PC-3 (cell line): ENCODE results near the gene GRAMD1C. TPM values are rescaled to one million over a fixed set of nuclear protein-coding genes. Genes with fewer than 3 reads are reported as not detected.

ENCODE experiments used
- ATAC-seq: fragments of 200-7000 bp; cut with Tn5 transposase; 2 replicates; pipeline ENCODE4 v1.9.1; 2020; ENCODE audit warnings: mild to moderate bottlenecking, moderate library complexity
- BruUV-seq: library from RNA; stranded (reverse); fragments of 400-500 nt; replicated peaks from 2 replicates; lab custom pipeline; 2021; lab: Mats Ljungman, UMichigan
- CTCF ChIA-PET: fragments of 300-600 bp; sonication (Branson Sonifier 250); formaldehyde crosslinking; loops from one replicate; lab custom pipeline; 2022; ENCODE audit warnings: antibody characterized with exemption; lab: Charles Lee
- POLR2A ChIA-PET: fragments of 300-600 bp; sonication (Branson Sonifier 250); formaldehyde crosslinking; loops from one replicate; lab custom pipeline; 2022; ENCODE audit warnings: antibody characterized with exemption; ENCODE audit not compliant: unreplicated experiment; lab: Charles Lee
- DNase-seq: peaks from one replicate; pipeline ENCODE4 v3.0.0-alpha.2; 2015
- H2AFZ ChIP-seq: fragments of 300-600 bp; sonication (generic); 2 replicates; pipeline ENCODE4 v1.6.0; 2016; ENCODE audit warnings: antibody characterized with exemption, low read length
- H3F3A ChIP-seq: fragments of 300-600 bp; sonication (generic); one replicate; pipeline ENCODE4 v1.6.0; 2017; ENCODE audit warnings: antibody characterized with exemption, low read length, control low read depth, mild to moderate bottlenecking; ENCODE audit not compliant: unreplicated experiment
- H3K27ac ChIP-seq: fragments of 300-600 bp; sonication (generic); 2 replicates; pipeline ENCODE4 v1.5.1; 2016; ENCODE audit warnings: mild to moderate bottlenecking, low read length
- H3K27me3 ChIP-seq: fragments of 300-600 bp; sonication (generic); 2 replicates; pipeline ENCODE4 v1.6.1; 2016; ENCODE audit warnings: low read length, mixed read lengths
- H3K36me3 ChIP-seq: fragments of 300-600 bp; sonication (generic); 2 replicates; pipeline ENCODE4 v1.6.1; 2016; ENCODE audit warnings: low read depth, mixed run types, low read length, mixed read lengths
- H3K4me1 ChIP-seq: fragments of 300-600 bp; sonication (generic); 2 replicates; pipeline ENCODE4 v1.5.1; 2016; ENCODE audit warnings: low read length; ENCODE audit not compliant: insufficient read depth
- H3K4me2 ChIP-seq: fragments of 300-600 bp; sonication (generic); 2 replicates; pipeline ENCODE4 v1.6.0; 2016; ENCODE audit warnings: low read length
- H3K4me3 ChIP-seq: fragments of 300-600 bp; sonication (generic); 2 replicates; pipeline ENCODE4 v1.5.1; 2016; ENCODE audit warnings: mild to moderate bottlenecking, low read length, mixed read lengths
- H3K79me2 ChIP-seq: fragments of 300-600 bp; sonication (generic); 2 replicates; pipeline ENCODE4 v1.6.1; 2017; ENCODE audit warnings: low read length, mixed read lengths
- H3K9ac ChIP-seq: fragments of 300-600 bp; sonication (generic); 2 replicates; pipeline ENCODE4 v1.6.0; 2016; ENCODE audit warnings: mild to moderate bottlenecking, low read length
- H3K9me2 ChIP-seq: fragments of 300-600 bp; sonication (generic); replicated peaks from 2 replicates; pipeline ENCODE4 v1.6.1; 2016; ENCODE audit warnings: mixed run types, low read length, mixed read lengths
- H3K9me3 ChIP-seq: fragments of 300-600 bp; sonication (generic); 2 replicates; pipeline ENCODE4 v1.6.1; 2016; ENCODE audit warnings: low read length, mixed read lengths
- H4K20me1 ChIP-seq: fragments of 300-600 bp; sonication (generic); 2 replicates; pipeline ENCODE4 v1.6.1; 2016; ENCODE audit warnings: low read length, mixed read lengths
- EZH2 ChIP-seq: fragments of 300-600 bp; sonication (generic); IDR thresholded peaks from one replicate; pipeline ENCODE4 v1.6.1; 2017; ENCODE audit warnings: antibody characterized with exemption, mild to moderate bottlenecking, low read length; ENCODE audit not compliant: unreplicated experiment
- EZH2phosphoT487 ChIP-seq: fragments of 300-600 bp; sonication (generic); IDR thresholded peaks from 2 replicates; pipeline ENCODE4 v1.6.1; 2018; ENCODE audit warnings: mild to moderate bottlenecking, antibody characterized with exemption, low read length, borderline replicate concordance
- intact Hi-C: fragments of 100-400 bp; cut with micrococcal nuclease; formaldehyde crosslinking; loops from 2 replicates; pipeline ENCODE4 v1.9.0; 2023
- total RNA-seq: library from RNA; depleted of rRNA; stranded (reverse); fragments of >200 nt; gene quantifications from 2 replicates; pipeline ENCODE4 v1.2.3, GENCODE V29; 2014
- TF ChIP-seq, protein P1 (sequence below): fragments of 300-600 bp; sonication (generic); conservative IDR thresholded peaks from 2 replicates; pipeline ENCODE4 v1.5.1; 2017; ENCODE audit warnings: antibody characterized with exemption, low read depth, mild to moderate bottlenecking, low read length

GRAMD1C gene
- total RNA-seq, 1 experiment from 2014 or later, result 2.8 TPM

DNA sequence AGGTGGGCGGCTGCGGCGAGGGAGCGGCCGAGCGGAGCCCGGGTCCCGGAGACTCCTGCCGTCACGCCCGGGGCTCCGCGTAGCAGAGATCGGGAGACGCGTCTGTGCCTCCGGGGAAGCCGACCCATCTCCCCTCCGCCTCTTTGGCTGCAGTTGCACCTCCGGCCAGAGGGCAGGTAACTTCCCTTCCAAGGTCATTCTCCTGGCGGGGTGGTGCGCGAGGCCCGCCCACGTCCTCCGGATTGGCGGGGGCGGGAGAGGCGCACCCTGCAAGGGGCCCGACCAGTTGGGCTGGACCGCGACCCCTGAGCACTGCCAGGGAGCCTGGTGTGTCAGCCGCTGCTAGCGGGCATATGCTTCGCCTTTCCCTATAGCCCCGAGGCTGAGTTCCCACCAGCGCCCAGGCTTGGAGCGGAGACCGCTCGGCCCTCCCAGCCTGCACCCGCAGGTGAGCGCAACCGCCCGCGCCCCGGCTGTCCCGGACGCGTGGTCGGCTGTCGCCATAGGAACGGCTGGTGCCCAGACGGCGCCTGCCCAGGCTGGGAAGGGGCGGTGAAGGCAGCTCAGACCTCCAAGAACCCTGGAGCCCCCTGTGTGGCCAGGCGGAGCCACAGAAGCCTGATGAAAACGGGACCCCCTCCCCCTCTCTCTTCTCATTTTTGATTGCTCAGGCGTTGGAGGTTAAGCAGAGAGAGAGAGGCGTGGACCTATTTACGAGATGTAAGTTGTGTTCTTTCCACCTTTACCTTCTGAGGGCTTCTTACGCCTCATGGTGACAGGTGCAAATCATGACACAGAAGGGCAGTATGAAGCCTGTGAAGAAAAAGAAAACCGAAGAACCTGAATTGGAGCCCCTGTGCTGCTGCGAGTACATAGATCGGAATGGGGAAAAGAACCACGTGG lies 109.7 kb downstream of the GRAMD1C start:
- no peak overlapping the region for H3K27ac ChIP-seq
- H3K36me3 ChIP-seq, result no peaks in the 10 kb centered on the region
- H3F3A ChIP-seq, result no peaks in the 10 kb centered on the region
- H4K20me1 ChIP-seq, result no peaks in the 10 kb centered on the region
- POLR2A ChIA-PET, result no interaction called here
- CTCF ChIA-PET, result no interaction called here
- no TSS peak for BruUV-seq
- H3K9me2 ChIP-seq, result no peaks in the 10 kb centered on the region
- peak overlapping the region; percentile 73 for H3K4me3 ChIP-seq
- intact Hi-C loops, result loop anchor here (5.0 kb wide), 1 partner anchor 109 kb away; the partner anchor contains the start of genes CCDC191 and QTRT2
- no peaks in the 10 kb centered on the region for H3K79me2 ChIP-seq
- peak overlapping the region; percentile 91 for H3K4me2 ChIP-seq
- TF ChIP-seq, protein P1, sequence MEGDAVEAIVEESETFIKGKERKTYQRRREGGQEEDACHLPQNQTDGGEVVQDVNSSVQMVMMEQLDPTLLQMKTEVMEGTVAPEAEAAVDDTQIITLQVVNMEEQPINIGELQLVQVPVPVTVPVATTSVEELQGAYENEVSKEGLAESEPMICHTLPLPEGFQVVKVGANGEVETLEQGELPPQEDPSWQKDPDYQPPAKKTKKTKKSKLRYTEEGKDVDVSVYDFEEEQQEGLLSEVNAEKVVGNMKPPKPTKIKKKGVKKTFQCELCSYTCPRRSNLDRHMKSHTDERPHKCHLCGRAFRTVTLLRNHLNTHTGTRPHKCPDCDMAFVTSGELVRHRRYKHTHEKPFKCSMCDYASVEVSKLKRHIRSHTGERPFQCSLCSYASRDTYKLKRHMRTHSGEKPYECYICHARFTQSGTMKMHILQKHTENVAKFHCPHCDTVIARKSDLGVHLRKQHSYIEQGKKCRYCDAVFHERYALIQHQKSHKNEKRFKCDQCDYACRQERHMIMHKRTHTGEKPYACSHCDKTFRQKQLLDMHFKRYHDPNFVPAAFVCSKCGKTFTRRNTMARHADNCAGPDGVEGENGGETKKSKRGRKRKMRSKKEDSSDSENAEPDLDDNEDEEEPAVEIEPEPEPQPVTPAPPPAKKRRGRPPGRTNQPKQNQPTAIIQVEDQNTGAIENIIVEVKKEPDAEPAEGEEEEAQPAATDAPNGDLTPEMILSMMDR, result no peak
- TF ChIP-seq EZH2phosphoT487 (no peak), EZH2 (no peak)
- peak overlapping the region; percentile 87 for H2AFZ ChIP-seq
- DNase-seq (peak; percentile 36), ATAC-seq (peak; percentile 55)
- H3K9ac ChIP-seq, result no peak overlapping the region
- H3K4me1 ChIP-seq, result peaks cover 17% of the 10 kb centered on the region
- H3K9me3 ChIP-seq, result no peaks in the 10 kb centered on the region
- no peaks in the 10 kb centered on the region for H3K27me3 ChIP-seq

GRCh38 chr3:113952921-113953320 lies 114.3 kb downstream of the GRAMD1C start:
- CTCF ChIA-PET, result no interaction called here
- Histone ChIP-seq H3K9ac (no peak overlapping the region), H2AFZ (no peak overlapping the region), H3K9me3 (no peaks in the 10 kb centered on the region), H3F3A (no peaks in the 10 kb centered on the region), H3K9me2 (no peaks in the 10 kb centered on the region), H3K79me2 (no peaks in the 10 kb centered on the region), H3K4me3 (no peak overlapping the region), H3K4me1 (peaks cover 8% of the 10 kb centered on the region), H3K27ac (no peak overlapping the region), H3K36me3 (no peaks in the 10 kb centered on the region), H3K4me2 (no peak overlapping the region), H4K20me1 (no peaks in the 10 kb centered on the region), H3K27me3 (no peaks in the 10 kb centered on the region)
- POLR2A ChIA-PET, result no interaction called here
- TF ChIP-seq, protein P1, result no peak
- ATAC-seq (no peak), DNase-seq (no peak)
- no TSS peak for BruUV-seq
- intact Hi-C loops, result no loop called here

DNA sequence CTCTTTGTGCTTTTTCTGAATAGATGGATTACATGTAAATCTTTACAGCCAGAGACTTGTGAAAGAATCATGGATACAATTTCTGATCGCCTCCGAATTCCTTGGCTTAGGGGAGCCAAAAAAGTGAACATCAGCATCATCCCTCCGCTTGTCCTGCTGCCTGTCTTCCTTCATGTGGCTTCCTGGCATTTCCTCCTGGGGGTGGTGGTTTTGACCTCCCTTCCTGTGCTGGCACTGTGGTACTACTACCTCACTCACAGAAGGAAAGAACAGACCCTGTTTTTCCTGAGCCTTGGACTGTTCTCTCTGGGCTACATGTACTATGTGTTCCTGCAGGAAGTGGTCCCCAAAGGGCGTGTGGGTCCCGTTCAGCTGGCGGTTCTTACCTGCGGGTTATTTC lies 115.1 kb downstream of the GRAMD1C start:
- TF ChIP-seq, protein P1, result no peak
- no peak for TF ChIP-seq EZH2
- no peak for TF ChIP-seq EZH2phosphoT487
- Histone ChIP-seq H3F3A (no peaks in the 10 kb centered on the region), H2AFZ (no peak overlapping the region), H3K9me3 (no peaks in the 10 kb centered on the region), H3K9me2 (no peaks in the 10 kb centered on the region), H3K27me3 (no peaks in the 10 kb centered on the region), H3K27ac (no peak overlapping the region), H3K4me2 (no peak overlapping the region), H3K36me3 (no peaks in the 10 kb centered on the region), H3K4me3 (no peak overlapping the region), H3K9ac (no peak overlapping the region), H3K79me2 (no peaks in the 10 kb centered on the region), H3K4me1 (peaks cover 4% of the 10 kb centered on the region), H4K20me1 (no peaks in the 10 kb centered on the region)
- CTCF ChIA-PET, result no interaction called here
- POLR2A ChIA-PET, result no interaction called here
- BruUV-seq, result no TSS peak
- intact Hi-C loops, result no loop called here
- DNase-seq (no peak), ATAC-seq (no peak)
